A673 (cell line): ENCODE measurements around the gene SUMO3.

Source experiments
- EZH2 ChIP-seq: fragments of 200-600 bp; sonication (generic); IDR thresholded peaks from 2 replicates; pipeline ENCODE4 v1.6.1; 2017; ENCODE audit warnings: borderline replicate concordance, low read depth, mild to moderate bottlenecking, mixed read lengths, antibody characterized with exemption, low read length; ENCODE audit not compliant: poor library complexity, severe bottlenecking
- TF ChIP-seq, protein P1 (sequence below): fragments of 300-800, 200-600 bp; sonication (generic); conservative IDR thresholded peaks from 2 replicates; pipeline ENCODE4 v1.5.1; 2017; ENCODE audit warnings: low read depth, mild to moderate bottlenecking, antibody characterized with exemption, low read length, moderate library complexity, mixed read lengths

DNA sequence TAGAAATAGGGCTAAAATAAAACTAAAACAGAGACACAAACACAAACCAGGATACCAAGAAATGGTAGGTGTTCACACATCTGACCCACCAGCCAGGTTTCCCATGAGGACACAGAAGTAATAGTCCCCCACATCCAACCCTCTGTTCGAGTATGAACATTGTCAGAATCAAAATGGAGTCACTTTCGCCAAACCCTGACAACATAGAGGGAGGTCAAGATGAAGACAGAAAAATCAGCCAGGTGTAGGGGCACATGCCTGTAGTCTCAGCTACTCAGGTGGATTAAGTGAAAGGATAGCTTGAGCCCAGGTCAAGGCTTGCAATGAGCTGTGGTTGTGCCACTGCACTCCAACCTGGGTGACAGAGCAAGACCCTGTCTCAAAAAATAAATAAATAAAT, 20.1 kb downstream of the SUMO3 start:
- TF ChIP-seq EZH2, result no peak
- TF ChIP-seq, protein P1, sequence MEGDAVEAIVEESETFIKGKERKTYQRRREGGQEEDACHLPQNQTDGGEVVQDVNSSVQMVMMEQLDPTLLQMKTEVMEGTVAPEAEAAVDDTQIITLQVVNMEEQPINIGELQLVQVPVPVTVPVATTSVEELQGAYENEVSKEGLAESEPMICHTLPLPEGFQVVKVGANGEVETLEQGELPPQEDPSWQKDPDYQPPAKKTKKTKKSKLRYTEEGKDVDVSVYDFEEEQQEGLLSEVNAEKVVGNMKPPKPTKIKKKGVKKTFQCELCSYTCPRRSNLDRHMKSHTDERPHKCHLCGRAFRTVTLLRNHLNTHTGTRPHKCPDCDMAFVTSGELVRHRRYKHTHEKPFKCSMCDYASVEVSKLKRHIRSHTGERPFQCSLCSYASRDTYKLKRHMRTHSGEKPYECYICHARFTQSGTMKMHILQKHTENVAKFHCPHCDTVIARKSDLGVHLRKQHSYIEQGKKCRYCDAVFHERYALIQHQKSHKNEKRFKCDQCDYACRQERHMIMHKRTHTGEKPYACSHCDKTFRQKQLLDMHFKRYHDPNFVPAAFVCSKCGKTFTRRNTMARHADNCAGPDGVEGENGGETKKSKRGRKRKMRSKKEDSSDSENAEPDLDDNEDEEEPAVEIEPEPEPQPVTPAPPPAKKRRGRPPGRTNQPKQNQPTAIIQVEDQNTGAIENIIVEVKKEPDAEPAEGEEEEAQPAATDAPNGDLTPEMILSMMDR, result no peak
